AG04449 (cell line): ENCODE results near the gene ALG14.

Source experiments
- CTCF ChIA-PET: fragments of 350-600 bp; formaldehyde crosslinking; extraction: SDS; loops from one replicate; lab custom pipeline; 2021; ENCODE audit warnings: antibody characterized with exemption; lab: Yijun Ruan, JAX
- POLR2A ChIA-PET: fragments of 400-600, 350-600 bp; formaldehyde crosslinking; extraction: SDS; loops from one replicate; lab custom pipeline; 2020; ENCODE audit warnings: antibody characterized with exemption, inconsistent platforms; lab: Yijun Ruan, JAX
- DNase-seq: peaks from one replicate; pipeline ENCODE4 v3.0.0-alpha.2; 2010; ENCODE audit warnings: low read depth, low spot score
- H3K4me3 ChIP-seq: 2 replicates; pipeline ENCODE4 v1.5.1; 2011; ENCODE audit warnings: low read depth, mild to moderate bottlenecking, control low read depth, low read length
- TF ChIP-seq, protein P1 (sequence below): IDR thresholded peaks from one replicate; pipeline ENCODE4 v1.5.1; 2011; ENCODE audit warnings: mild to moderate bottlenecking, moderate library complexity, low read length, control low read depth, inconsistent platforms; ENCODE audit not compliant: insufficient read depth; ENCODE audit errors: missing control alignments

ALG14 gene

DNA sequence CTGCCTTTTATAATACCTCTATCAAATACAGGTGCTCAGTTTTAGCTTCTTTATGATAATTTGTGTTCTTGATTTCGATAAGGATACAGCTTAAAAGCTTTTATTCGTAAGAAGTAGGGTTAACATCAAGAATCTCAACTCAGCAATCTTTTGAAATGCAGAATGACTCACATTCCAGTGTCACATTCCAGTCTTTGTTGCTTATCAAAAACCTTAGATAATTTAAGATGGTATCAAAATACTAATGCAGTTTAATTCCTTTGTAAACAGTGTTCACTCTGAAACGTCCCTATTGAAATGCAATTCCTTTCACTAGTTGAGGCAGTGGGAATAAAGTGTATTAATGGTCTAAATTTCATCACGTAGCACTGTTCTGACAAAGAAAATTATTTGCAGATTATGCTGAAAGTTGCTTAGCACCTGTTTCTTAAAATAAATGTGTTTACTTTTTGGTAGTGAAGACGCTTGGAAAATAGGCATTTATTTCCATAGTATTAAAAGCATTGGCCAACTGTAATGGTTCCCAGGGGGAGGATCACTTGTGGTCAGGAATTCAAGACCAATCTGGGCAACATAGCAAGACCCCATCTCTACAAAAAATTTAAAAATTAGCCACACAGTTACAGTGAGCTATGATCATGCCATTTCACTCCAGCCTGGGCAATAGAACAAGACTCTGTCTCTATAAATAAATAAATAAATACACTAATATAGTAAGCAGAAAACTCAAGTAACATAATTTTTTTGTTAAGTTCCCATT is 135.7 kb downstream of the ALG14 start:
- H3K4me3 ChIP-seq = no peak overlapping the region
- ChIA-PET POLR2A (interaction anchor here (0.6 kb wide), 1 partner anchor 10 kb away, joined by 3 read pairs; the partner anchor contains the start of gene CNN3), CTCF (interaction anchor here (1.2 to 1.7 kb wide), 3 partner anchors 103 to 106 kb away, joined by 3 to 5 read pairs (median 5); no protein-coding TSS in a partner anchor)
- DNase-seq = no peak
- TF ChIP-seq, protein P1, sequence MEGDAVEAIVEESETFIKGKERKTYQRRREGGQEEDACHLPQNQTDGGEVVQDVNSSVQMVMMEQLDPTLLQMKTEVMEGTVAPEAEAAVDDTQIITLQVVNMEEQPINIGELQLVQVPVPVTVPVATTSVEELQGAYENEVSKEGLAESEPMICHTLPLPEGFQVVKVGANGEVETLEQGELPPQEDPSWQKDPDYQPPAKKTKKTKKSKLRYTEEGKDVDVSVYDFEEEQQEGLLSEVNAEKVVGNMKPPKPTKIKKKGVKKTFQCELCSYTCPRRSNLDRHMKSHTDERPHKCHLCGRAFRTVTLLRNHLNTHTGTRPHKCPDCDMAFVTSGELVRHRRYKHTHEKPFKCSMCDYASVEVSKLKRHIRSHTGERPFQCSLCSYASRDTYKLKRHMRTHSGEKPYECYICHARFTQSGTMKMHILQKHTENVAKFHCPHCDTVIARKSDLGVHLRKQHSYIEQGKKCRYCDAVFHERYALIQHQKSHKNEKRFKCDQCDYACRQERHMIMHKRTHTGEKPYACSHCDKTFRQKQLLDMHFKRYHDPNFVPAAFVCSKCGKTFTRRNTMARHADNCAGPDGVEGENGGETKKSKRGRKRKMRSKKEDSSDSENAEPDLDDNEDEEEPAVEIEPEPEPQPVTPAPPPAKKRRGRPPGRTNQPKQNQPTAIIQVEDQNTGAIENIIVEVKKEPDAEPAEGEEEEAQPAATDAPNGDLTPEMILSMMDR = no peak

DNA sequence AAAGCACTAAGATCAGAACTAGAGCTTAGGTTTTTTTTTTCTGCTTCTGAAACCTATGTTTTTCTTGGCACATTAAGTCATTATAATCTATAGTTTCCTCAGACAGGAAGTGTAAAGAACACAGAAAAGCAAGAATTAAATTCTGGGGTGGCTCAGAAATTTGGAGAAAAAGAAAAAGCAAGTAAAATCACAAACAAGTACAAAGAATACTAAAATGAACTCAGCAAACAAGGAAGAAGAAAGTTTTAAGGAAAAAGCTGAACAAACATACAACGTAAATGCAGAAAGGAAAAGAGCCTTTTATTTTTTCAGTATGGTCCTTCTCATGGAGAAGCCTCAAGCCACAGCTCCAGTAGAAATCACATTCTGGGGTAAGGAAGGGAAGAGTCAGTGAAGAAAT is 137.3 kb downstream of the ALG14 start:
- TF ChIP-seq, protein P1 = no peak
- CTCF ChIA-PET = interaction anchor here (1.5 to 1.7 kb wide), 3 partner anchors 8 to 108 kb away, joined by 5 read pairs; no protein-coding TSS in a partner anchor
- no peak overlapping the region for H3K4me3 ChIP-seq
- no peak for DNase-seq
- POLR2A ChIA-PET = interaction anchor here (1.1 kb wide), 1 partner anchor 9 kb away, joined by 3 read pairs; the partner anchor contains the start of gene CNN3

DNA sequence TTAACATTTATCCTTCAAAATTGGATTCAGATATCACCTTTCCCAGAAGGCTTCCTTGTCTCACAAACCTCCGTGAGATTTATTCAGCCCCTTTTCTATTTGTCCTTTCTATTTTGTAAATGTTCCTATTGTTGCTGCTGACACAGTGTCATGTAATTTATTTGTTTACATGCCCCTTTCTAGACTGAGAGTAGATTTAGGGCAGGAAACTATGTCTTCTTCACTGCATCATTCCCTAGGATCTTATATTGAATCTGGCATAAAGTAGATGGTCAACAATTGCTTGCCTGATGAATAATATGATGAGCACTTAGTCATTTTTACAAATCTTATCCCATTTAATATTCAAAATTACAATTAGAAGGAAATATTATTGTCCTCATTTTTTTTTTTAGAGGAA is 137.7 kb downstream of the ALG14 start:
- no peak overlapping the region for H3K4me3 ChIP-seq
- TF ChIP-seq, protein P1 = no peak
- DNase-seq = no peak
- CTCF ChIA-PET = interaction anchor here (1.5 to 2.0 kb wide), 2 partner anchors 7 to 80 kb away, joined by 5 to 7 read pairs; no protein-coding TSS in a partner anchor
- POLR2A ChIA-PET = interaction anchor here (1.1 kb wide), 1 partner anchor 8 kb away, joined by 3 read pairs; the partner anchor contains the start of gene CNN3

DNA sequence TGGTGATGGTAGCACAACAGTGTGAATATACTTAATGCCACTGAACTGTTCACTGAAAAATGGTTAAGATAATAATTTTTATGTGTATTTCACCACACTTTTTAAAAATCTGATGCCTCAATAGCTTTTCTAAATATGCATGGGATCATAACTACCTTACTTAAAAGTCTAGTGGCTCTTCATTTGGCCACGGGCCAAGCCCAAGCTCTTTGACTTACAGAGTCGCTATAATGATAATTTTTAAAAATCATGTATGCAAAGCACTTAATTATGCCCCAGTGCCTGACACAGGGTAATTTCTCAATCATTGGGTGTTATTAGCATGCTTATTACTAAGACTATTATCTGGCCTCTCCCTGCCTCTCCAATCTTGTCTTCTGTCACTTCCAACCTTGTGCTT is 138.2 kb downstream of the ALG14 start:
- no peak overlapping the region for H3K4me3 ChIP-seq
- POLR2A ChIA-PET = no interaction called here
- no peak for DNase-seq
- CTCF ChIA-PET = interaction anchor here (1.1 to 2.0 kb wide), 2 partner anchors 80 to 82 kb away, joined by 3 to 7 read pairs; no protein-coding TSS in a partner anchor
- TF ChIP-seq, protein P1 = no peak

DNA sequence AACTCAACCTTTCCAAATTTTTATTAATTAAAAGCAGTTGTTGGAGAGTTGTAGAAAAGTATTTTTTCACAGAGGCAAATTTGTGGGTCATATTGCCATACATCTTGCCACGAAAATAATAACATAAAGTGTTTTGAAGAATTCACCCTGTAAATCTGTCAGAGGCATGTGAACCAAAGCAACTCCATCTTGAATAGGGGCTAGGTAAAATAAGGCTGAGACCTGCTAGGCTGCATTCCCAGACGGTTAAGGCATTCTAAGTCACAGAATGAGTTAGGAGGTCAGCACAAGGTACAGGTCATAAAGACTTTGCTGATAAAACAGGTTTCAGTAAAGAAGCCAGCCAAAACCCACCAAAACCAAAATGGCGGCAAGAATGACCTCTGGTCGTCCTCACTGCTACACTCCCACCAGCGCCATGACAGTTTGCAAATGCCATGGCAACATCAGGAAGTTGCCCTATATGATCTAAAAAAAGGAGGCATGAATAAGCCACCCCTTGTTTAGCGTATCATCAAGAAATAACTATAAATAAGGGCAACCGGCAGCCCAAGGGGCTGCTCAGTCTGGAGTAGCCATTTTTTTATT is 141.4 kb downstream of the ALG14 start:
- ChIA-PET POLR2A (no interaction called here), CTCF (no interaction called here)
- TF ChIP-seq, protein P1 = no peak
- no peak overlapping the region for H3K4me3 ChIP-seq
- DNase-seq = no peak
